Measurements from ENCODE around the gene LONRF3. TPM values are rescaled to one million over a fixed set of nuclear protein-coding genes. Genes with fewer than 3 reads are reported as not detected.

The LONRF3 gene
- polyA plus RNA-seq, 2 donors, result 0.18 to 0.34 TPM

DNA sequence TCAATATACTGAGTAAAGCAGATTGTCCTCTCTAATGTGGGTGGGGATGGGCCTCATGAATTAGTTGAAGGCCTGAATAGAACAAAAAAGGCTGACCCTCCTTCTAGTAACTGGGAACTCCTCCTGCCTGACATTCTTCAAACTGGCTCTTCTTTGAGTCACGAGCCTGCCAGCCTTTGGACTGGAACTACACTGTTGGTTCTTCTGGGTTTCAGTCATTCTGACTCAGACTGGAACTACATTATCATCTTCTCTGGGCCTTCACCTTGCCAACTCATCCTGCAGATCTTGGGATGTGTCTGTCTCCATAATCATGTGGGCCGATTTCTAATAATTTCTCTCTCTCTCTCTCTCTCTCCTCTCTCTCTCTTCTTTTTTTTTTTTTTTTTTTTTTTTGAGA lies 71.5 kb downstream of the LONRF3 start:
- Histone ChIP-seq H3K27me3 (ENCODE audit: control insufficient read depth in 1 of 2, insufficient read depth in 2 of 2, low read length in 2 of 2) (no peaks in the 10 kb centered on the region), H3K36me3 (ENCODE audit: control insufficient read depth in 2 of 2, insufficient read depth in 2 of 2, low read length in 1 of 2) (no peaks in the 10 kb centered on the region), H3K27ac (ENCODE audit: low read depth in 2 of 2, low read length in 1 of 2) (no peak overlapping the region), H3K9me3 (ENCODE audit: control insufficient read depth in 2 of 2, insufficient read depth in 1 of 2, low read depth in 1 of 2, low read length in 1 of 2) (no peaks in the 10 kb centered on the region), H3K4me3 (ENCODE audit: low read depth in 1 of 2, low read length in 2 of 2) (no peak overlapping the region), H3K4me1 (ENCODE audit: control insufficient read depth in 2 of 2, insufficient read depth in 2 of 2, low read length in 1 of 2) (no peaks in the 10 kb centered on the region)
- 74 to 91% methylated on average over 2 of the region's 2 CpGs for WGBS, 2 donors

DNA sequence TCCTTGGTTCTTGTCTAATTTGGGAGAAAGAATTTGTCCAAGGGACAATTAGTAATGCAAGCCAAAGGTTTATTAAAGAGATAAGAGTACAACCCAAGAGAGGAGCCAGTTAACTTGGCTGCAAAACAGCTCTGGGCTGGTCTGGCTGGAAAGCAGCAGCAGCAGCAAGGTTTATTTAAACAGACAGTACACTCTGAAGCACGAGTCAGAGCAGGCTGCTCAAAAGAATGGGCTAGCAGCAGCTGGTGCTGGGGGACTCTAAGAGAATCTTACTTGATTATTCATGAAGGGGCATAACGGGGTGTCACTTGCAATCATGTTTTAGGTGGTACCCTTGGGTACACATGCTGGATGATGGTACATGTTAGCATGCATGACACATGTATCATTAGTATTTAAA lies 81.3 kb downstream of the LONRF3 start:
- no peaks in the 10 kb centered on the region for H3K27me3 ChIP-seq (ENCODE audit: control insufficient read depth in 1 of 2, insufficient read depth in 2 of 2, low read length in 2 of 2)
- no peak overlapping the region for H3K4me3 ChIP-seq (ENCODE audit: low read depth in 1 of 2, low read length in 2 of 2)
- no peaks in the 10 kb centered on the region for H3K36me3 ChIP-seq (ENCODE audit: control insufficient read depth in 2 of 2, insufficient read depth in 2 of 2, low read length in 1 of 2)
- no peaks in the 10 kb centered on the region for H3K9me3 ChIP-seq (ENCODE audit: control insufficient read depth in 2 of 2, insufficient read depth in 1 of 2, low read depth in 1 of 2, low read length in 1 of 2)
- H3K27ac ChIP-seq (ENCODE audit: low read depth in 2 of 2, low read length in 1 of 2), result no peak overlapping the region
- H3K4me1 ChIP-seq (ENCODE audit: control insufficient read depth in 2 of 2, insufficient read depth in 2 of 2, low read length in 1 of 2), result no peaks in the 10 kb centered on the region
- WGBS, 2 donors, result 34 to 44% methylated on average over 2 of the region's 2 CpGs

DNA sequence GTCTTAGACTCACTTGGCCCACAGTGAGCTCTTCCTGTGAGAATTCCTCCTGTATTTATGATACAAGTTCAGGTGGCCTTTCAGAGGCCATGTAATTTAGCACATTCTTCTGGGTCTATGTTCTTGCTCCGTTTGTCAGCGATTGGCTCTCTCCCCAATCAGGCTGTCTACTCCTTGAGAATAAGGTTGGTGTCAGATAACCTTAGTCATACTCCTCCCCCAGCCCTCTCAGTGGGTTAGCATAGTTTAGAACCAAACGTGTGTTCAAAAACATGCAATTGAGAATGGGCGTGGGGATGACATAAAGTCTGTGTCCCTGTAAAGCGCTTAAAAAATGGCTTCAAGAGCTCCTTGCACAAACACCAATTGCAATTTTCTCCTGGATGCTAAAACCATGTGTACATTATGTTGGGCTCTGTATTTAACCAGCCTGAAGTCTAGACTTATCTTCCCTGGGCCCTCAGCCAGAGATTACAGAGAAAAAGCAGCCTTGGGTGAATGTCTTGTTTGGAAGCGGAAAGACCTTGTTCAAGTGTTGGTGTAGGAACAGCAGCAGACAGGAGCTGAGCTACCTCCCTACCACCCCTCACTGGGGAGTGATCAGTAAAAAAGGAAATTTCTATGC lies 88.4 kb downstream of the LONRF3 start:
- Histone ChIP-seq H3K27ac (ENCODE audit: low read depth in 2 of 2, low read length in 1 of 2) (no peak overlapping the region), H3K4me3 (ENCODE audit: low read depth in 1 of 2, low read length in 2 of 2) (no peak overlapping the region), H3K36me3 (ENCODE audit: control insufficient read depth in 2 of 2, insufficient read depth in 2 of 2, low read length in 1 of 2) (no peaks in the 10 kb centered on the region), H3K4me1 (ENCODE audit: control insufficient read depth in 2 of 2, insufficient read depth in 2 of 2, low read length in 1 of 2) (no peaks in the 10 kb centered on the region), H3K27me3 (ENCODE audit: control insufficient read depth in 1 of 2, insufficient read depth in 2 of 2, low read length in 2 of 2) (no peaks in the 10 kb centered on the region), H3K9me3 (ENCODE audit: control insufficient read depth in 2 of 2, insufficient read depth in 1 of 2, low read depth in 1 of 2, low read length in 1 of 2) (no peaks in the 10 kb centered on the region)
- 57 to 64% methylated on average over 6 of the region's 6 CpGs for WGBS, 2 donors

DNA sequence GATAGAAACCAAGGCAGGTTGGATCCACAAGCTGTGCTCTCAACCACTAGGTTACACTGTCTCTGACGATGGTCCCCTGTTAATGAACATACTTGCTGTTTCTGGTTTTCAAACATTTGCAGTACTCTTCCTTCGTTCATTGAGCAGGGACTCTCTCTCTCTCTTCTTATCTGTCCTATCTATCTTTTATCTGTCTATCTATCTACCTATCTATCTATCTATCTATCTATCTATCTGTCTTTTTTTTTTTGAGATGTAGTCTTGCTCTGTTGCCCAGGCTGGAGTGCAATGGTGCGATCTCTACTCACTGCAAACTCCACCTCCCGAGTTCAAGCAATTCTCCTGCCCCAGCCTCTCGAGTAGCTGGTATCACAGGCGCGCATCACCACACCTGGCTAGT lies 89.0 kb downstream of the LONRF3 start:
- Histone ChIP-seq H3K27ac (ENCODE audit: low read depth in 2 of 2, low read length in 1 of 2) (no peak overlapping the region), H3K4me3 (ENCODE audit: low read depth in 1 of 2, low read length in 2 of 2) (no peak overlapping the region), H3K4me1 (ENCODE audit: control insufficient read depth in 2 of 2, insufficient read depth in 2 of 2, low read length in 1 of 2) (no peaks in the 10 kb centered on the region), H3K36me3 (ENCODE audit: control insufficient read depth in 2 of 2, insufficient read depth in 2 of 2, low read length in 1 of 2) (no peaks in the 10 kb centered on the region), H3K9me3 (ENCODE audit: control insufficient read depth in 2 of 2, insufficient read depth in 1 of 2, low read depth in 1 of 2, low read length in 1 of 2) (no peaks in the 10 kb centered on the region), H3K27me3 (ENCODE audit: control insufficient read depth in 1 of 2, insufficient read depth in 2 of 2, low read length in 2 of 2) (no peaks in the 10 kb centered on the region)
- 86 to 94% methylated on average over 7 of the region's 7 CpGs for WGBS, 2 donors

DNA sequence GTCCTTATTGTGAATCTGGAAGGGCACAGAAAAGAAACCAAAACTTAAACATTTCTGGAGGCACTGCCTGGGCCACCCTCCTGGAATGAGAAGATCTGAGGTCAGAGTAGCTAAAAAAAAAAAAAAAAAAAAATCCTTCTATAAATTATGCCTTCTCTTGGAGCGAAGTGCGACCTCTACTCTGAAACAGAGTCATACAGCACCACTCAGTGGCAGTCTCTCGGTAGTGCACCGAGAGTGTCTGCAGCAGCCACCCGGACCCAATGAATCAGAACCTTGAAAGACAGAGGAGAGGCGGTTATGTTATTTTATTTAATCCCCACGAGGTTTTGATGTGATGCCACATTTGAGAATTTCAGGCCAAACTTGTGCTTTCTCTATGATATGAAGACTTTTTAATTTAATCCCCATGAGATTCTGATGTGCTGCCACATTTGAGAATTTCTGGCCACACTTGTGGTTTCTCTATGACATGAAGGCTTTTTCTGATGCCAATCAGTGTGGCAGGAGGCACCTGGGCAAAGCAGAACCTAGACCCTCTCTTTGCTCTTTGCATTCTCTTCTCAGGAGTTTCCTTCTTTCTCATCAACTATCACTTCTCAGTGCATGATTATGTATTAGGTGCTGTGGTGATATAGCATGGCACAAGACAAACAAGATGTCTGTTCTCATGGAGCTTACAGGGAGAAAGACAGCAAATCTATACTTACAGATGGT lies 92.8 kb downstream of the LONRF3 start:
- no peak overlapping the region for H3K27ac ChIP-seq (ENCODE audit: low read depth in 2 of 2, low read length in 1 of 2)
- no peaks in the 10 kb centered on the region for H3K4me1 ChIP-seq (ENCODE audit: control insufficient read depth in 2 of 2, insufficient read depth in 2 of 2, low read length in 1 of 2)
- H3K9me3 ChIP-seq (ENCODE audit: control insufficient read depth in 2 of 2, insufficient read depth in 1 of 2, low read depth in 1 of 2, low read length in 1 of 2), result no peaks in the 10 kb centered on the region
- peaks cover 0 to 9% of the 10 kb centered on the region in 2 donors for H3K27me3 ChIP-seq (ENCODE audit: control insufficient read depth in 1 of 2, insufficient read depth in 2 of 2, low read length in 2 of 2)
- 3 to 5% methylated on average over 7 of the region's 7 CpGs for WGBS, 2 donors
- no peaks in the 10 kb centered on the region for H3K36me3 ChIP-seq (ENCODE audit: control insufficient read depth in 2 of 2, insufficient read depth in 2 of 2, low read length in 1 of 2)
- no peak overlapping the region for H3K4me3 ChIP-seq (ENCODE audit: low read depth in 1 of 2, low read length in 2 of 2)

Other genes starting within 250 kb of the LONRF3 start
- gene IL13RA1, start 247.0 kb upstream of the LONRF3 start, polyA plus RNA-seq, result 10 to 100 TPM; 32.5 to 32.8 TPM
- gene ZCCHC12, start 150.8 kb upstream of the LONRF3 start, polyA plus RNA-seq, result under 1 TPM in 1 of 2 donors, not detected in 1; 0.02 TPM
- not detected for gene CT47C1, start 98.4 kb downstream of the LONRF3 start, polyA plus RNA-seq
- under 1 TPM in 1 of 2 donors, not detected in 1; under 0.01 TPM for gene KIAA1210, start 153.2 kb downstream of the LONRF3 start, polyA plus RNA-seq

Measured in esophagus (tissue), 2 donors.